ENCODE measurements around the gene SREBF1.

The SREBF1 gene

GRCh38 chr17:17872547-17873345 lies 36.0 kb upstream of the SREBF1 start:
- Histone ChIP-seq H3K4me3 (ENCODE audit: low read length) (no peak overlapping the region), H3K9me3 (ENCODE audit: control insufficient read depth, low read length) (no peaks in the 10 kb centered on the region), H3K9ac (ENCODE audit: low read length) (no peak overlapping the region), H3K4me1 (ENCODE audit: control insufficient read depth, insufficient read depth, low read length) (peaks cover 22% of the 10 kb centered on the region), H3K36me3 (ENCODE audit: control insufficient read depth, insufficient read depth, low read length) (peaks cover 14% of the 10 kb centered on the region), H3K27me3 (ENCODE audit: control insufficient read depth, insufficient read depth, low read length) (no peaks in the 10 kb centered on the region)

- Histone ChIP-seq H3K27me3 (ENCODE audit: control insufficient read depth, insufficient read depth, low read length) (no peaks in the 10 kb centered on the region), H3K9ac (ENCODE audit: low read length) (no peak overlapping the region), H3K36me3 (ENCODE audit: control insufficient read depth, insufficient read depth, low read length) (peaks cover 14% of the 10 kb centered on the region), H3K4me3 (ENCODE audit: low read length) (no peak overlapping the region), H3K4me1 (ENCODE audit: control insufficient read depth, insufficient read depth, low read length) (peaks cover 14% of the 10 kb centered on the region), H3K9me3 (ENCODE audit: control insufficient read depth, low read length) (no peaks in the 10 kb centered on the region)
These were observed 35.1 kb upstream of the SREBF1 start for GRCh38 chr17:17871913-17872312.

GRCh38 chr17:17870247-17870646 lies 33.5 kb upstream of the SREBF1 start:
- Histone ChIP-seq H3K27me3 (ENCODE audit: control insufficient read depth, insufficient read depth, low read length) (no peaks in the 10 kb centered on the region), H3K4me3 (ENCODE audit: low read length) (no peak overlapping the region), H3K4me1 (ENCODE audit: control insufficient read depth, insufficient read depth, low read length) (peaks cover 6% of the 10 kb centered on the region), H3K9ac (ENCODE audit: low read length) (no peak overlapping the region), H3K36me3 (ENCODE audit: control insufficient read depth, insufficient read depth, low read length) (peaks cover 10% of the 10 kb centered on the region), H3K9me3 (ENCODE audit: control insufficient read depth, low read length) (no peaks in the 10 kb centered on the region)

DNA sequence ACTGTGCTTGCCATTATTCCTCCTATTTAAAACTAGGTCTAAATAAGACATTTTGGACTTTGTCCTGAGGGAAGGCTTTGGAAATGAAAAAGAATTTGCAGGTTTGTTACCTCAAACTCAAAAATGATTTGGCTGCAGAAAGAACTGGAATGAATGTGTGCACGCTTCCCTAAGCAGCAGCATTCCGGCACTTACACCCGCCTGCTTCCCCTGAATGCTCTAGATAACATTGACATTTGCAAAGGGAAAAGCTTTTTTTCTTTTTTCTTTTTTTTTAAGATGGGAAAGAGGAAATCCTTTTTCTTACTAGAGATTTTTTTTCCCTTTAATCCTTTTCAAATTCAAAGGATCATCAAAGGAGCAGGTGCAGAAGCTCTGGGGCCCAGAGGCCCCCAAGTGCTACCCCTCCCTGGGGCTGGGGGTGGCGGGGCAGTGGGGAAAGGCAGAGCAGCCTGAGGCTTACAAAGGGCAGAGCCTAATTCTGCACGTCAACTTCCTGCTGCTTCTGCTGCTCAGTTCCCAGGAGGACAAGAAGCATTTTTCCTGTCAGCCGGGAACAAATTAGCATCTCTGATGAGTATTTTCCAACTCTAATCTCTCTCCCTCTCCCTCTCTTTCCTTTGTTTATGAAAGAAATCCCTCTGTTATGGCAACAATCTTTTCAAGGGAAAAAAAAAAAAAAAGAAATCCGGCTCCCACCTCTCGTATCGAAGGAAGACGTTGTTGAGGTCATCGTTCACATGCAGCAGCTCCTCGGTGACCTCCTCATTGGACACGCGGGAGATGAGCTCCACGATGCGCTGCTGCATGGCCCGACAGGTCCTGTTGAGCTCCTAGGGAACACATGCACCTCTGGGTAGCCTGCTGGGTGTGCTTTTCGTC lies 32.1 kb upstream of the SREBF1 start:
- Histone ChIP-seq H3K36me3 (ENCODE audit: control insufficient read depth, insufficient read depth, low read length) (peaks cover 10% of the 10 kb centered on the region), H3K4me1 (ENCODE audit: control insufficient read depth, insufficient read depth, low read length) (peaks cover 6% of the 10 kb centered on the region), H3K27me3 (ENCODE audit: control insufficient read depth, insufficient read depth, low read length) (no peaks in the 10 kb centered on the region), H3K9ac (ENCODE audit: low read length) (no peak overlapping the region), H3K4me3 (ENCODE audit: low read length) (no peak overlapping the region), H3K9me3 (ENCODE audit: control insufficient read depth, low read length) (no peaks in the 10 kb centered on the region)

DNA sequence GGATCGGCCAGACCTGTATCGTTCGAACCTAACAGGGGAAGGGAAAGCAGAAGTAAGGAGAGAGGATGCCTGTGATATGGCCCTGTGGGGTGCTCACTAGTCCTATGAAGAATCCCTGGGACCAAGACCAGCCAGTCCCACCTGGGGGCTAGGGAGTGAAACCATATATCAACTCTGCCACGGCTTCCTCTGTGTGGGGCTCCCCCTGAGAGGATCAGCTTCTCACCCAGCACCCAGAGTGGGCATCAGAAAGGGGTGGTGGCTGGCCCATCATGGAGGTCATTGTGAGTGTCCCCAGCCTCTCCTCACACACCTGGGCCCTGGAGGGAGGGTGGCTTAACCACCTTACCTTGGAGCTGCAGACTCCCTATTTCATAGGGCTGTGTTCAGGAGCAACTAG lies 30.1 kb upstream of the SREBF1 start:
- Histone ChIP-seq H3K9me3 (ENCODE audit: control insufficient read depth, low read length) (no peaks in the 10 kb centered on the region), H3K9ac (ENCODE audit: low read length) (no peak overlapping the region), H3K36me3 (ENCODE audit: control insufficient read depth, insufficient read depth, low read length) (peaks cover 6% of the 10 kb centered on the region), H3K4me1 (ENCODE audit: control insufficient read depth, insufficient read depth, low read length) (peaks cover 6% of the 10 kb centered on the region), H3K4me3 (ENCODE audit: low read length) (no peak overlapping the region), H3K27me3 (ENCODE audit: control insufficient read depth, insufficient read depth, low read length) (no peaks in the 10 kb centered on the region)

DNA sequence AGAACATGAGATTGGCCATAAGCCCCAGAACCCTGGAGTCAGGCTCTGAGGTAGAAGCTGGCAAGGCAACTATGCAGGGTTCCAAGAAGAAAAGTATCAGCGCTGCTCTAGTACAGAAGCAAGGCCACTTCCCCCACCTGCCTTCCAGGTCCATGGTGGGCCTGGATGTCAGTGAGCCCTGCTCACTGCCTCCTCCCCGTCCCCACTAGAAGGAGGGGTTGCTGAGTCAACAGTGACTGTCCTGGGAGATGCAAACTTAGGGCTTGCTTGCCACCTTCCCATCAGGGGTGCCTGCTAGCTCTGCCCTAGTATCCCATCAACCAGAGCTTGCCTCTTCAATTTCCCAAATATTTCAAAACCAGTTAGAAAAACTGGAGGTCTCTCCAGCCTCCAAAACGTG lies 29.6 kb upstream of the SREBF1 start:
- H3K4me1 ChIP-seq (ENCODE audit: control insufficient read depth, insufficient read depth, low read length): peaks cover 6% of the 10 kb centered on the region
- peaks cover 6% of the 10 kb centered on the region for H3K36me3 ChIP-seq (ENCODE audit: control insufficient read depth, insufficient read depth, low read length)
- no peak overlapping the region for H3K4me3 ChIP-seq (ENCODE audit: low read length)
- no peak overlapping the region for H3K9ac ChIP-seq (ENCODE audit: low read length)
- no peaks in the 10 kb centered on the region for H3K27me3 ChIP-seq (ENCODE audit: control insufficient read depth, insufficient read depth, low read length)
- no peaks in the 10 kb centered on the region for H3K9me3 ChIP-seq (ENCODE audit: control insufficient read depth, low read length)

DNA sequence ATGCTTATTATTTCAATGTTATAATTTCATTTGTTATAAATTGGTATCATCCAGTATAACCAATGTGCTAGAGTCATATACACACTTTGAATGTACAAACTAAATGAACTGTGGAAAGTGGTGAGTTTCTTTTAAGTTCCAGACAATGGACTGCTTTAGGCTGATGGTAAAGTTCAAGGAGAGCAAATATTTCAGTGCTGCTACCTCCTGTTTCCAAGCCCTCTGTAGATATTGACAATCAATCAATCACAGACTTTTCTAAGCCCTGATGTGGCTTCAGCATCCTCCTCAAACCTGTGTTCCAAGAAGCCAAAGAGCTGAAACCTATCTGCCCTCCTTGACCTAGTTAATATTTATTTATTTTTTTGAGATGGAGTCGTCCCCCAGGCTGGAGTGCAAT lies 28.2 kb upstream of the SREBF1 start:
- Histone ChIP-seq H3K4me3 (ENCODE audit: low read length) (no peak overlapping the region), H3K27me3 (ENCODE audit: control insufficient read depth, insufficient read depth, low read length) (no peaks in the 10 kb centered on the region), H3K9me3 (ENCODE audit: control insufficient read depth, low read length) (no peaks in the 10 kb centered on the region), H3K9ac (ENCODE audit: low read length) (no peak overlapping the region), H3K36me3 (ENCODE audit: control insufficient read depth, insufficient read depth, low read length) (peaks cover 6% of the 10 kb centered on the region), H3K4me1 (ENCODE audit: control insufficient read depth, insufficient read depth, low read length) (peaks cover 14% of the 10 kb centered on the region)

- no peaks in the 10 kb centered on the region for H3K9me3 ChIP-seq (ENCODE audit: control insufficient read depth, low read length)
- H3K4me1 ChIP-seq (ENCODE audit: control insufficient read depth, insufficient read depth, low read length): peaks cover 21% of the 10 kb centered on the region
- H3K9ac ChIP-seq (ENCODE audit: low read length): no peak overlapping the region
These were observed 24.0 kb upstream of the SREBF1 start for GRCh38 chr17:17860766-17861107.

GRCh38 chr17:17859909-17860765 lies 23.4 kb upstream of the SREBF1 start:
- Histone ChIP-seq H3K27me3 (ENCODE audit: control insufficient read depth, insufficient read depth, low read length) (no peaks in the 10 kb centered on the region), H3K36me3 (ENCODE audit: control insufficient read depth, insufficient read depth, low read length) (no peaks in the 10 kb centered on the region), H3K4me1 (ENCODE audit: control insufficient read depth, insufficient read depth, low read length) (peaks cover 24% of the 10 kb centered on the region), H3K9ac (ENCODE audit: low read length) (no peak overlapping the region), H3K4me3 (ENCODE audit: low read length) (no peak overlapping the region), H3K9me3 (ENCODE audit: control insufficient read depth, low read length) (no peaks in the 10 kb centered on the region)

More at GRCh38 chr17:17860766-17861107, 24.0 kb upstream of the SREBF1 start:
- Histone ChIP-seq H3K4me3 (ENCODE audit: low read length) (no peak overlapping the region), H3K27me3 (ENCODE audit: control insufficient read depth, insufficient read depth, low read length) (no peaks in the 10 kb centered on the region), H3K36me3 (ENCODE audit: control insufficient read depth, insufficient read depth, low read length) (no peaks in the 10 kb centered on the region)

GRCh38 chr17:17857496-17857895 lies 20.7 kb upstream of the SREBF1 start:
- Histone ChIP-seq H3K4me3 (ENCODE audit: low read length) (no peak overlapping the region), H3K4me1 (ENCODE audit: control insufficient read depth, insufficient read depth, low read length) (peaks cover 35% of the 10 kb centered on the region), H3K9ac (ENCODE audit: low read length) (no peak overlapping the region), H3K36me3 (ENCODE audit: control insufficient read depth, insufficient read depth, low read length) (no peaks in the 10 kb centered on the region), H3K9me3 (ENCODE audit: control insufficient read depth, low read length) (no peaks in the 10 kb centered on the region), H3K27me3 (ENCODE audit: control insufficient read depth, insufficient read depth, low read length) (no peaks in the 10 kb centered on the region)

- peaks cover 35% of the 10 kb centered on the region for H3K4me1 ChIP-seq (ENCODE audit: control insufficient read depth, insufficient read depth, low read length)
- H3K9me3 ChIP-seq (ENCODE audit: control insufficient read depth, low read length): no peaks in the 10 kb centered on the region
- no peak overlapping the region for H3K4me3 ChIP-seq (ENCODE audit: low read length)
- H3K9ac ChIP-seq (ENCODE audit: low read length): no peak overlapping the region
- no peaks in the 10 kb centered on the region for H3K36me3 ChIP-seq (ENCODE audit: control insufficient read depth, insufficient read depth, low read length)
- no peaks in the 10 kb centered on the region for H3K27me3 ChIP-seq (ENCODE audit: control insufficient read depth, insufficient read depth, low read length)
These were observed 19.6 kb upstream of the SREBF1 start for GRCh38 chr17:17856386-17856785.
